ENCODE data around the gene MLLT1.

Gene MLLT1

DNA sequence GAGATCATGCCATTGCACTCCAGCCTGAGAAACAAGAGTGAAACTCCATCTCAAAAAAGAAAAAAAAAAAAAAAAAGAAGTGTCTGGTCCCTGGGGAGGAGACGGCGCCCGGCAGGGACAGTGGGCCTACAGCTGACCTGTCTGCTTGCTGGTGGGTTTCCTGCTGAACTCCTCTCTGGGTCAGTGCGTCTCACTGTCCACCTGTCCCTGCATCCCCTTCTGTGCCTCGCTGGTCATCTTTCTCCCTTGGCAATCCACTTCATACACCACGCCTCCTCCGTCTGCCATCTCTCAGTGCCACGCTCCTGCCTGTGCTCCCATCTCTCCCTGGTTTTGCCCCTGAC, 80.9 kb downstream of the MLLT1 start:
- peaks cover 12% of the 10 kb centered on the region for H3K79me2 ChIP-seq (ENCODE audit: low read length)
- H3K4me2 ChIP-seq (ENCODE audit: low read length) = peak overlapping the region; percentile 98
- H4K20me1 ChIP-seq (ENCODE audit: insufficient read depth, low read length) = no peaks in the 10 kb centered on the region
- no peaks in the 10 kb centered on the region for H3K27me3 ChIP-seq (ENCODE audit: low read depth, low read length)
- TF ChIP-seq, protein P1, sequence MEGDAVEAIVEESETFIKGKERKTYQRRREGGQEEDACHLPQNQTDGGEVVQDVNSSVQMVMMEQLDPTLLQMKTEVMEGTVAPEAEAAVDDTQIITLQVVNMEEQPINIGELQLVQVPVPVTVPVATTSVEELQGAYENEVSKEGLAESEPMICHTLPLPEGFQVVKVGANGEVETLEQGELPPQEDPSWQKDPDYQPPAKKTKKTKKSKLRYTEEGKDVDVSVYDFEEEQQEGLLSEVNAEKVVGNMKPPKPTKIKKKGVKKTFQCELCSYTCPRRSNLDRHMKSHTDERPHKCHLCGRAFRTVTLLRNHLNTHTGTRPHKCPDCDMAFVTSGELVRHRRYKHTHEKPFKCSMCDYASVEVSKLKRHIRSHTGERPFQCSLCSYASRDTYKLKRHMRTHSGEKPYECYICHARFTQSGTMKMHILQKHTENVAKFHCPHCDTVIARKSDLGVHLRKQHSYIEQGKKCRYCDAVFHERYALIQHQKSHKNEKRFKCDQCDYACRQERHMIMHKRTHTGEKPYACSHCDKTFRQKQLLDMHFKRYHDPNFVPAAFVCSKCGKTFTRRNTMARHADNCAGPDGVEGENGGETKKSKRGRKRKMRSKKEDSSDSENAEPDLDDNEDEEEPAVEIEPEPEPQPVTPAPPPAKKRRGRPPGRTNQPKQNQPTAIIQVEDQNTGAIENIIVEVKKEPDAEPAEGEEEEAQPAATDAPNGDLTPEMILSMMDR (IDR thresholded peaks at IDR 0.05; ENCODE audit: low read depth, low read length) = no peak
- no peak for TF ChIP-seq EZH2phosphoT487 (IDR thresholded peaks at IDR 0.05; ENCODE audit: low read depth)
- H3K9ac ChIP-seq (ENCODE audit: low read length) = peak overlapping the region; percentile 62
- H3K9me3 ChIP-seq (ENCODE audit: insufficient read depth, low read length) = no peaks in the 10 kb centered on the region
- peaks cover 12% of the 10 kb centered on the region for H3K4me1 ChIP-seq (ENCODE audit: low read length)
- H3K4me3 ChIP-seq (ENCODE audit: low read length) = peak overlapping the region; percentile 92
- peak overlapping the region; percentile 82 for H2AFZ ChIP-seq (ENCODE audit: low read depth, low read length)
- peaks cover 9% of the 10 kb centered on the region for H3K36me3 ChIP-seq (replicated peaks; ENCODE audit: low read depth, low read length)
- peak overlapping the region; percentile 37; the same call in 1 of the 2 replicates for H3K27ac ChIP-seq (ENCODE audit: low read length)

DNA sequence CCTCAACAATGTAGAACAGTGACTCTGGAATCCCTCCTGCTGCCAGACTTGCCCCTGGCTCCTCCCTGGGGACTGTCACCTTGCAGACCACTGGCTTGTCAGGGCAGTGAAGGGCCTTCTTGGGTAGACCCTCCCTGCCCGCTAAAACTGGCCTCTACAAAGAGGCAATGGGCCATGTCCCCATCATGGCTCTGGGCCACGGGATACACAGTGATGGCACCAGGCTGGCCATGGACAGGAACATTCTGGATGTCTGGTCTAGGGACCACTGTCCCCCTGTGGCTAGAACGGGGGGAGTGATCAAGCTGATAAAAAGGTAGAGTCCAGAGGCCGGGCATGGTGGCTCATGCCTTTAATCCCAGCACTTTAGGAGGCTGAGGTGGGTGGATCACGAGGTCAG, 83.4 kb downstream of the MLLT1 start:
- no peak overlapping the region for H3K27ac ChIP-seq (ENCODE audit: low read length)
- TF ChIP-seq, protein P1 (IDR thresholded peaks at IDR 0.05; ENCODE audit: low read depth, low read length) = no peak
- TF ChIP-seq EZH2phosphoT487 (IDR thresholded peaks at IDR 0.05; ENCODE audit: low read depth) = no peak
- H3K4me1 ChIP-seq (ENCODE audit: low read length) = peaks cover 12% of the 10 kb centered on the region

DNA sequence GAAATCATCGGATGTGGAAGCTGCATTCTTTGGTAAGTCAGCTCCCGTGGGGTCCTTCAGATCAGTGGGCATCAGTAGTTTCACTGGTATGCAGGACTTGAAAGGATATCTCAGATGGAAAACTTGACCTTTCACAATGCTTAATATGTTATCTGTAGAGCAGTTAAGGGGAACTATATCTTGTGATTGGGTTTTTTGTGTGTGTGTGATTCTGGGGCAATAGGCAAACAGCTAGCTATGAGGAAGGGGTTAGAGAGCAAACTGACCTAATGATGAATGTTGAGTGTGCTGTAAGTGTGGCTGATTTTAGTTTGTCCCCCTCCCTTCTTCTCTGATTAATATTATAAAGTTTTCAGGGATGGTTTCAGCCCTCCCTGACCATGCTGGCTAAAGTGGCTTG, 91.0 kb downstream of the MLLT1 start:
- no peaks in the 10 kb centered on the region for H3K9me3 ChIP-seq (ENCODE audit: insufficient read depth, low read length)
- H3K36me3 ChIP-seq (replicated peaks; ENCODE audit: low read depth, low read length) = peaks cover 7% of the 10 kb centered on the region
- no peaks in the 10 kb centered on the region for H3K79me2 ChIP-seq (ENCODE audit: low read length)
- no peaks in the 10 kb centered on the region for H4K20me1 ChIP-seq (ENCODE audit: insufficient read depth, low read length)
- no peak overlapping the region for H3K27ac ChIP-seq (ENCODE audit: low read length)
- peaks cover 1% of the 10 kb centered on the region; the same call in 1 of the 2 replicates for H3K27me3 ChIP-seq (ENCODE audit: low read depth, low read length)
- no peaks in the 10 kb centered on the region for H3K4me1 ChIP-seq (ENCODE audit: low read length)
- TF ChIP-seq EZH2phosphoT487 (IDR thresholded peaks at IDR 0.05; ENCODE audit: low read depth) = no peak
- TF ChIP-seq, protein P1 (IDR thresholded peaks at IDR 0.05; ENCODE audit: low read depth, low read length) = no peak
- H3K4me2 ChIP-seq (ENCODE audit: low read length) = no peak overlapping the region
- no peak overlapping the region for H2AFZ ChIP-seq (ENCODE audit: low read depth, low read length)
- H3K9ac ChIP-seq (ENCODE audit: low read length) = no peak overlapping the region
- no peak overlapping the region for H3K4me3 ChIP-seq (ENCODE audit: low read length)

More for the DNA sequence above, 83.4 kb downstream of the MLLT1 start:
- Histone ChIP-seq H3K9ac (ENCODE audit: low read length) (no peak overlapping the region), H3K9me3 (ENCODE audit: insufficient read depth, low read length) (no peaks in the 10 kb centered on the region), H3K79me2 (ENCODE audit: low read length) (peaks cover 12% of the 10 kb centered on the region), H3K4me3 (ENCODE audit: low read length) (no peak overlapping the region), H3K36me3 (replicated peaks; ENCODE audit: low read depth, low read length) (peaks cover 12% of the 10 kb centered on the region), H4K20me1 (ENCODE audit: insufficient read depth, low read length) (no peaks in the 10 kb centered on the region), H3K27me3 (ENCODE audit: low read depth, low read length) (no peaks in the 10 kb centered on the region), H3K4me2 (ENCODE audit: low read length) (no peak overlapping the region), H2AFZ (ENCODE audit: low read depth, low read length) (no peak overlapping the region)

DNA sequence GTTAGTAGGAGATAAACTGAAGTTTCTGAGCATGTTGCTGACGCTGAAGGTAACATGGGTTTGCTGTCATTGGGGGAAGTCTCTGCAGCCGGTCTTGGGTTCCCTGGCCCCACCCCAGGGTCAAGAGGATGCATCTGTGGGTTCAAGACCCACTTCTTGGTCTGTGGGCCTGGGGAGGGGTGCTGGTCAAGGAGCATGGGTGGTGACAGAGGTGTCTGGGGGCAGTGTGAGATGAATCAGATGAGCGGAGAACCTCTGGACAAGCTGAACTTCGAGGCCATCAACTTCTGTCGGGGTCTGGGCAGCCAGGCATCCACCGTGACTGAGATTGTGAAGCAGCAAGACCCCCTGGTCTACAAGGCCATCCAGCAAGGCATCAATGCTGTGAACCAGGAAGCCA, 92.4 kb downstream of the MLLT1 start:
- no peak overlapping the region for H3K9ac ChIP-seq (ENCODE audit: low read length)
- H3K9me3 ChIP-seq (ENCODE audit: insufficient read depth, low read length) = no peaks in the 10 kb centered on the region
- H4K20me1 ChIP-seq (ENCODE audit: insufficient read depth, low read length) = no peaks in the 10 kb centered on the region
- no peak overlapping the region for H3K4me2 ChIP-seq (ENCODE audit: low read length)
- H2AFZ ChIP-seq (ENCODE audit: low read depth, low read length) = no peak overlapping the region
- no peaks in the 10 kb centered on the region for H3K79me2 ChIP-seq (ENCODE audit: low read length)
- H3K27me3 ChIP-seq (ENCODE audit: low read depth, low read length) = peaks cover 13% of the 10 kb centered on the region
- TF ChIP-seq EZH2phosphoT487 (IDR thresholded peaks at IDR 0.05; ENCODE audit: low read depth) = no peak
- TF ChIP-seq, protein P1 (IDR thresholded peaks at IDR 0.05; ENCODE audit: low read depth, low read length) = no peak
- H3K4me3 ChIP-seq (ENCODE audit: low read length) = no peak overlapping the region
- no peaks in the 10 kb centered on the region for H3K4me1 ChIP-seq (ENCODE audit: low read length)
- H3K36me3 ChIP-seq (replicated peaks; ENCODE audit: low read depth, low read length) = peaks cover 7% of the 10 kb centered on the region
- H3K27ac ChIP-seq (ENCODE audit: low read length) = no peak overlapping the region
